GM19025 (cell line): ENCODE results near the gene MICAL2.

Experiments used
- ATAC-seq: cut with Tn5 transposase; IDR thresholded peaks from one replicate; pipeline ENCODE4 v1.9.1; 2021; ENCODE audit warnings: mild to moderate bottlenecking, low read depth, moderate library complexity; ENCODE audit not compliant: unreplicated experiment

MICAL2 gene

GRCh38 chr11:12148466-12148865, 38.1 kb downstream of the MICAL2 start:
- ATAC-seq, result no peak

GRCh38 chr11:12148882-12149281, 38.5 kb downstream of the MICAL2 start:
- ATAC-seq, result no peak

GRCh38 chr11:12149672-12150225, 39.4 kb downstream of the MICAL2 start:
- no peak for ATAC-seq

- ATAC-seq, result no peak
These were observed 40.5 kb downstream of the MICAL2 start for GRCh38 chr11:12150831-12151382.

GRCh38 chr11:12152321-12152720, 41.9 kb downstream of the MICAL2 start:
- no peak for ATAC-seq

- no peak for ATAC-seq
These were observed 44.7 kb downstream of the MICAL2 start for GRCh38 chr11:12154871-12155668.

GRCh38 chr11:12155696-12156095, 45.3 kb downstream of the MICAL2 start:
- no peak for ATAC-seq

- ATAC-seq, result no peak
These were observed 46.1 kb downstream of the MICAL2 start for GRCh38 chr11:12156301-12157140.

GRCh38 chr11:12157241-12157661, 46.9 kb downstream of the MICAL2 start:
- no peak for ATAC-seq

- no peak for ATAC-seq
These were observed 48.5 kb downstream of the MICAL2 start for GRCh38 chr11:12158909-12159308.

GRCh38 chr11:12159351-12160099, 49.1 kb downstream of the MICAL2 start:
- ATAC-seq, result no peak

- no peak for ATAC-seq
These were observed 49.8 kb downstream of the MICAL2 start for GRCh38 chr11:12160231-12160630.

- no peak for ATAC-seq
These were observed 50.3 kb downstream of the MICAL2 start for GRCh38 chr11:12160680-12161079.

- ATAC-seq, result no peak
These were observed 50.7 kb downstream of the MICAL2 start for GRCh38 chr11:12161137-12161536.

- no peak for ATAC-seq
These were observed 51.4 kb downstream of the MICAL2 start for GRCh38 chr11:12161603-12162350.

- ATAC-seq, result no peak
These were observed 52.3 kb downstream of the MICAL2 start for GRCh38 chr11:12162652-12163051.

GRCh38 chr11:12163181-12163941, 53.0 kb downstream of the MICAL2 start:
- ATAC-seq, result no peak

- no peak for ATAC-seq
These were observed 53.9 kb downstream of the MICAL2 start for GRCh38 chr11:12164061-12165014.
